ENCODE results near the gene DFFB.

The DFFB gene

DNA sequence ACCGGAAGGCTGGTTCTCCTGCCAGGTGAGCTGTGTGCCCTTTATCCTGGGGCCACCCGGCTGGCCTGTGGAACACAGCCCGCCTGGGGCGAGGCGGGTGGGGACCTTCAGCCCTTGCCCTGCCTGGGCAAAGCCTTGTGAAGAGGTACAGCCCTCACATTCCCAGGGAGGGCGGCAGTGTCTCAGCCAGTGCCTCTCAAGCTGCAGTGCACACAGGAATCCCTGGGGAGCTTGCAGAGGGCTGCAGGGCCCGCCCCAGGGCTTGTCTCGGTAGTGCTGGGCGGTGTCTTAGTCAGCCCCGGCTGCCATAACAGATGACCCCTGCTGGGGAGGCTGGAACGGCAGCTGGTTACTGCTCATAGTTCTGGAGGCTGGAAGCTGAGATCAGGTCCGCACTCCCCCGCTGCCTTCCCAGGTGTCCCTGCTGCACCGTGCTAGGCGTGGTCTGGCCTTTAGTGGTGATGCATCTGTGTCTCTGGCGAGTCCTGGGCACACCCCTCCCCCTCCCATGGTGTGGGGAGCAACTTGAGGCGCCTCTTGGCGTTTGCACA lies 12.6 kb downstream of the DFFB start:
- DNase-seq (ENCODE audit: low spot score) = no peak
- Histone ChIP-seq H3K4me3 (no peak overlapping the region), H3K27ac (no peak overlapping the region)
- no peak for TF ChIP-seq CTCF (IDR thresholded peaks at IDR 0.05)

DNA sequence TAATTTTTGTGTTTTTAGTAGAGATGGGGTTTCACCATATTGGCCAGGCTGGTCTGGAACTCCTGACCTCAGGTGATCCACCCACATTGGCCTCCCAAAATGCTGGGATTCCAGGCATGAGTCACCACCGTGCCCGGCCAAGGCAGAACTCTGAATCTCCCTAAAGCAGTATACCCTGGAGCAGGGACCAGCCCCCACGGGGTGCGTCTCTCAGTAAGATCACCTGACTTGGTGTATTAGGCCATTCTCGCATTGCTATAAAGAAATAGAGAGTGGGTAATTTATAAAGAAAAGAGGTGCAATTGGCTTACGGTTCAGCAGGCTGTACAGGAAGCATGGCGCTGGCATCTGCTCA lies 14.2 kb downstream of the DFFB start:
- no peak for DNase-seq (ENCODE audit: low spot score)
- no peak for TF ChIP-seq CTCF (IDR thresholded peaks at IDR 0.05)
- H3K27ac ChIP-seq = no peak overlapping the region
- H3K4me3 ChIP-seq = no peak overlapping the region

DNA sequence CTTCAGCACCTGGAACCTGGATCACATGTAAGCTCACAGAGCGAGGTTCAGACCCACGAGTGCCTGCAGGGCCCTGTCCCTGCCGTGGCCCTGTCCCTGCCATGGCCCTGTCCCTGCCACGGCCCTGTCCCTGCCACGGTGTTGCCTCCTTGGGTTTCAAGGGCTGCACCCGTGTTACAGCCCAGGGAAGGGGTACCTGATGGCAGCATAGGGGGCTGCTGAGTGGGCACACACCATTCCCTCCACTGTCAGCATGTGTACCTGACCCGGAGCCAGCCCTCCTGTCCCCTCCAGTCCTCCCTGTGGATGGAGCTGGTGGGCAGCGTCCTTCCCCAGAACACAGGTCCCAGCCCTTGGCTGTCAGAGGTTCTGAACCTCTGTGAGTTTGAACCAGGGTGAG lies 15.3 kb downstream of the DFFB start:
- TF ChIP-seq CTCF (IDR thresholded peaks at IDR 0.05) = no peak
- no peak overlapping the region for H3K4me3 ChIP-seq
- H3K27ac ChIP-seq = no peak overlapping the region
- DNase-seq (ENCODE audit: low spot score) = no peak

DNA sequence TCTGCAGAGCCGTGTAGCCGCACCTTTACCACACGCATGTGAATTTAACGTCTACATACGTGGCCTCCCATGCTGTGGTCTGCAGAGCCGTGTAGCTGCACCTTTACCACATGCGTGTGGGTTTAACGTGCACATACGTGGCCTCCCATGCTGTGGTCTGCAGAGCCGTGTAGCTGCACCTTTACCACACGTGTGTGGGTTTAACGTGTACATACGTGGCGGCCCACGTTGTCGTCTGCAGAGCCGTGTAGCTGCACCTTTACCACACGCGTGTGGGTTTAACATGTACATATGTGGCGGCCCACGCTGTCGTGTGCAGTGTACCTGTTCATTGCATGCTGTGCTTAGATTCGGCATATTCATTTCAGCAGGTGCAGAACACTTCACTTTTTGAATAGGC lies 17.5 kb downstream of the DFFB start:
- TF ChIP-seq CTCF (IDR thresholded peaks at IDR 0.05) = no peak
- Histone ChIP-seq H3K4me3 (no peak overlapping the region), H3K27ac (no peak overlapping the region)
- no peak for DNase-seq (ENCODE audit: low spot score)

- H3K27ac ChIP-seq = no peak overlapping the region
- no peak overlapping the region for H3K4me3 ChIP-seq
- no peak for DNase-seq (ENCODE audit: low spot score)
- no peak for TF ChIP-seq CTCF (IDR thresholded peaks at IDR 0.05)
Observed at GRCh38 chr1:3876716-3877115, 19.4 kb downstream of the DFFB start.

DNA sequence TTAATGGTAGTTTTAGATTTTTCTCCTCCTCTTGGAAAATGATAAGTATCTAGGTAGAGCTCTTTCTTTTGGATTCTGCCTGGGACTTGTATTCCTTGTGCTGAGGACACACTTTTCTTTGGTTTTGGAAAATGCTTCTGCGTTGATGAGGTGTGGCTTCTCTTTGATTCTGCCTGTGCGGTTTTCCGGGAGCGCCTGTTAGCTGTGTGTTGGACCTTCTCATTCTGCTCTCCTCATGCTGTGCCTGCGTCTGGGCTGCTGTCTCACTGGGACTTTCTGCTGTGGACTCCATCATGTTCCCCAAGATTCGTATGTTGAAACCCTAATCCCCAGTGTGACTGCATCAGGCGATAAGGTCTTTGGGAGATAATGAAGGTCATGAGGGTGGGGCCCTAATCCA lies 21.8 kb downstream of the DFFB start:
- Histone ChIP-seq H3K27ac (no peak overlapping the region), H3K4me3 (no peak overlapping the region)
- no peak for TF ChIP-seq CTCF (IDR thresholded peaks at IDR 0.05)
- no peak for DNase-seq (ENCODE audit: low spot score)

GRCh38 chr1:3879787-3880428 lies 22.6 kb downstream of the DFFB start:
- TF ChIP-seq CTCF (IDR thresholded peaks at IDR 0.05) = no peak
- Histone ChIP-seq H3K27ac (no peak overlapping the region), H3K4me3 (no peak overlapping the region)
- DNase-seq (ENCODE audit: low spot score) = no peak
